SKM-1 treated with dmso at 0.1 percent for 144 hours (cell line): ENCODE results near the gene MICB.
"Not testable (repeated sequence)": the region's sequence is repeated elsewhere in the genome, so short reads cannot be mapped to it uniquely, and the experiment has no call there.

Experiments used
- DNase-seq: peaks from one replicate; lab custom pipeline; 2025; ENCODE audit not compliant: unreplicated experiment; lab: John Stamatoyannopoulos, UW

Gene MICB

DNA sequence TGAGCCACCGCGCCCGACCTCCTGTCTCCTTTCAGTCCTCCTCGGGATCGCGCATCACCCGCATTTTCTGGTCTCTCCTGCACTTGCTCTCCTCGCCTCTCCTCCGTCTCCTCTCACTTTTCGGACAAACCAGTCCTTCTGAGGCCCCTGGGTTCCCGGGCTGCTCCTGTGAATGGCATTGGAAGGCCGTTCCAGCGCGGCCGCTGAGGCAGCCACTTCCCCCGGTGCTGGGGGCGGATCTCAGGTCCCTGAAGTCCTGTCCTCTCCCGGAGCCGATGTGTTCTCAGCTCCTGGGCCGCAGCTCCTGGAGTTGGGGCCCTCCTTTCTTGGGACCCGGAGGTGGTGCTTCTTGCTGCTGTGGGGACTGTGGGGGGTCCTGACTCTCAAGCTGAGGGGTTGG is 803 bp downstream of the MICB start:
- DNase-seq, result no peak

GRCh38 chr6:31499648-31500047 is 1.7 kb downstream of the MICB start:
- not testable (repeated sequence) for DNase-seq

DNA sequence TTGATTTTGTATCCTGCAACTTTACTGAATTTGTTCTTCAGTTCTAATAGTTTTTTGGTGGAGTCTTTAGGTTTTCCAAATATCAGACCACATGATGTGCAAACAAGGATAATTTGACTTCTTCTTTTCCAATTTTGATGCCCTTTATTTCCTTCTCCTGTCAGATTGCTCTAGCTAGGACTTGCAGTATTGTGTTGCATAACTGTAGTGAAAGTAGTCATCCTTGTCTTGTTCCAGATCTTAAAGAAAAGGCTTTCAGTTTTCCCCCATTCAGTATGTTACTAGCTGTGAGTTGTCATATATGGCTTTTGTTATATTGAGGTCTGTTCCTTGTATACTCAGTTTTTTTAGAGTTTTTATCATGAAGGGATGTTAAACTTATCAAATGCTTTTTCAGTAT is 4.6 kb downstream of the MICB start:
- no peak for DNase-seq

GRCh38 chr6:31509036-31509435 is 11.1 kb downstream of the MICB start:
- DNase-seq, result not testable (repeated sequence)

- DNase-seq, result no peak
Measured at GRCh38 chr6:31510007-31510406, 12.1 kb downstream of the MICB start.

GRCh38 chr6:31513456-31514165 is 15.7 kb downstream of the MICB start:
- DNase-seq, result no peak

- DNase-seq, result no peak
Measured at GRCh38 chr6:31521835-31522234, 23.9 kb downstream of the MICB start.

DNA sequence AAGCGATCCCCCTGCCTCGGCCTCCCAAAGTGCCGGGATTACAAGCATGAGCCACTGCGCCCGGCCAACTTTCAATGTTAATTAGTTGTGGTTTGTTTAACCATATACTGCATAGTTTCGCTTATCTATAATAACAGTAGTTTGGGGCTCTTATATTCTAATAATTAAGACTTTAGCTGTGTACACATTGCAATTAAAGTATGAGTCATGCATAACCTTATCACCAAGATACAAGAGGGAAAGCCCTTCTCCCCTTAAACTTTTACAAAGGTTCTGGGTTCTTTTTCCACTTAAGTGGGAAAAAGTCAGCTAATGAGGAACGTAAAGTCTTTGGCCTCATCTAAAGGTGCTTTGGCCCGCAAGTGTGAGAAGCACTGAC is 27.6 kb downstream of the MICB start:
- DNase-seq, result no peak

- no peak for DNase-seq
Measured at GRCh38 chr6:31525932-31526591, 28.1 kb downstream of the MICB start.

- no peak for DNase-seq
Measured at GRCh38 chr6:31528307-31528777, 30.4 kb downstream of the MICB start.

DNA sequence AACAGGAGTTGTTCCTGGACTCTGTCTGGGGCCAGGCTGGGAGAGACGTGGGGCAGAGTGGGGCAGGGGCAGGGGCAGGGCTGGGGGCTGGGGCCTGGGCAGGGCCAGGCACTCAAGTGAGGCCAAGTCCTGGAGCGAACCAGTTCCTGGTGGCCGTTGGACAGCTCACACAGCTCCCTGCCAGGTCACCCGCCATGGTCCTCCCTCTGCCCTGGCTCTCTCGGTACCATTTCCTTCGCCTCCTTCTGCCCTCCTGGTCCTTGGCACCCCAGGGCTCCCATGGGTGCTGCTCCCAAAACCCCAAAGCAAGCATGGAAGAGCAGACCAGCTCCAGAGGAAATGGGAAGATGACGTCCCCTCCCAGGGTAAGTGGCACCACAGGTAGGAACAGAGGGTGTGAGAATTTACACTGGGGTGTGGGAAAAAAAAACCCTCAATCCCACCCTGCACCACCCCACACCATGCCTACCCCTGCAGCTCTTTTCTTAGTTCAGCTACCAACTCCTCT is 30.9 kb downstream of the MICB start, which contains the start of gene MCCD1:
Gene MCCD1 (plus strand): TSS at position 142 of the 508 bp plus-strand sequence. CDS start 53 bp downstream, at position 195.
- no peak for DNase-seq

- no peak for DNase-seq
Measured at GRCh38 chr6:31529329-31530150, 31.6 kb downstream of the MICB start.

GRCh38 chr6:31530659-31531058 is 32.7 kb downstream of the MICB start:
- no peak for DNase-seq

DNA sequence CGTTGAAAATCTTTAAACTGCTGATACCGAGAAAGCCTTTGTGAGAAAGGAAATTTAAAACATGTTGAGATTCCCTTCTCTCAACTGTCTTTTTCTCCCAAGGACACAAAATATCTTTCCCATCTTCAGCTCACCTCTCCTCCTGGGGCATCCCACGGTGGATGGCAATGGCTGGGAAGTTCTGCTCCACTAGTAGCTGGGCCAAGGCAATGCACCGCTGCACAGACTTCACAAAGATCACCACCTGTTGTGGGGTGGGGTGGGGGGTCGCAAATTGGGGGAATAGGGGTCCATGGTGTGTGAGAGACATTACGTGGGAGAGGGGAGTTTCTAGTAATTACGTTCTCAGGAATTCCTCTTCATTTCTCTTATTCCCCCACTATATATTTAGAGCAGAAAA is 33.2 kb downstream of the MICB start:
- DNase-seq, result no peak

DNA sequence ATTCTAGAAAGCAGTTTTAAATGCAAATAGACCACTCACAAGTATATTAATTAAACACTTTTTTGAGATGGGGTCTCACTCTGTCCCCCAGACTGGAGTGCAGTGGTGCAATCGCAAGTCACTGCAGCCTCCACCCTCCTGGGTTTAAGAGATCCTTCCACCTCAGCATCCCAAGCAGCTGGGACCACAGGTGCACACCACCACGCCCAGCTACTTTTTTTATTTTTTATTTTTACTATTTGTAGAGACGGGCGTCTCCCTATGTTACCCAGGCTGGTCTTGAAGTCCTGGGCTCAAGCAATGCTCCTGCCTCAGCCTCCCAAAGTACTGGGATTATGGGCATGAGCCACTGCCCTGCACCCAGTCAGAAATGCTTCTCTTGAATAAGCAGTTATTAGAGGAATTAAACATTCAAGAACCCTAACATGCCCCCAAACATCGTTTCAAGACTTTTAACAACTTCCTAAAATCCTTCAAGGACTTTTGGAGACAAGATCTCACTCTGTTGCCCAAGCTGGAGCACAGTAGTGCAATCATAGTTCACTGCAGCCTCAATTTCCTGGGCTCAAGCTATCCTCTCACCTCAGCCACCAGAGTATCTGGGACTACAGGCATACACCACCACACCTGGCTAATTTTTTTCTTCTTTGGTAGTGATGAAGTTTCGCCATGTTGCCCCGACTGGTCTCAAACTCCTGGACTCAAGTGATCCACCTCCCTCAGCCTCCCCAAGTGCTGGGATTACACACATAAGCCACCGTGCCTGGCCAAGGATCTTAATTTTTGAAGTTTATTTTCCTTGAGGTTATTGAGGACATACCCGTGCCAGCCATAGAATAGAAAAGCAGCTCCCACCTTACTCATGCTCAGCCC is 34.1 kb downstream of the MICB start:
- DNase-seq, result no peak

- no peak for DNase-seq
Measured at GRCh38 chr6:31532644-31533454, 34.9 kb downstream of the MICB start.

- no peak for DNase-seq
Measured at GRCh38 chr6:31533455-31533841, 35.5 kb downstream of the MICB start.

DNA sequence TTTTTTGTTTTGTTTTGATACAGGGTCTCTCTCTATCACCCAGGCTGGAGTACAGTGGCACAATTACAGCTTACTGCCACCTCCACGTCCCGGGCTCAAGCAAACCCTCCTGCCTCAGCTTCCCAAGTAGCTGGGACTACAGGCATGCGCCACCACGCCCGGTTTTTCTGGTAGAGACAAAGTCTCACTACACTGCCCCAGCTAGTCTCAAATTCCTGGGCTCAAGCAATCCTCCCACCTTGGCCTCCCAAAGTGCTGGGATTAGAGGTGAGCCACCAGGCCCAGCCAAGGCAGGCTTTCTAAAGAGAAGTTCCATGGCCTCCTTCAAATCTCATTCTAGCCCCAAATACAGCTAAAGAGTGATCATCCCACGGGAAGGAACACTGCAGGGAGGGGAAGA is 36.1 kb downstream of the MICB start:
- no peak for DNase-seq

- no peak for DNase-seq
Measured at GRCh38 chr6:31534521-31535040, 36.6 kb downstream of the MICB start.
